Inflammatory macrophage (primary cell): ENCODE results near the gene VEGFC.

Experiments used
- DNase-seq, 2 donors: peaks; one replicate each; pipeline ENCODE4 v3.0.0-alpha.2; 2020 to 2022

Gene VEGFC

GRCh38 chr4:176675810-176676209 is 116.9 kb downstream of the VEGFC start:
- no peak for DNase-seq

DNA sequence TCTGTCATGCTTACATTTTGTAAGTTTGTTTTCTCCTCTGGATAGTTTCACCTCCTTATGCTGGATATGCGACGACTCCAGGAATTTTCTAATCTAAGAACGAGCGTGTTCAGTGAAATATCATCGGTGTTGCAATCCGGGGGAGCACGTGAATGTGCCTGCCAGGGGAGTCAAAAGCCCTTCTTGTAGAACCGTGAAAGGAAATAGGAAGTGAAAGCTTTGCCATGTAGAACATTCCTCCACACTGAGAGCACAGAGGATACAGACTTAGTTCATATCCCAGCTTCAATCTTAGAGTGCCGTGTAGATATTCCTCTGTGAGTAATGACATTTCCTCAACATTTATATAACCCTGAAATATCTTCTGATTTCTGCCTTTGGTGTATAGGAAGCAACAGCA is 121.2 kb downstream of the VEGFC start:
- DNase-seq, result no peak

DNA sequence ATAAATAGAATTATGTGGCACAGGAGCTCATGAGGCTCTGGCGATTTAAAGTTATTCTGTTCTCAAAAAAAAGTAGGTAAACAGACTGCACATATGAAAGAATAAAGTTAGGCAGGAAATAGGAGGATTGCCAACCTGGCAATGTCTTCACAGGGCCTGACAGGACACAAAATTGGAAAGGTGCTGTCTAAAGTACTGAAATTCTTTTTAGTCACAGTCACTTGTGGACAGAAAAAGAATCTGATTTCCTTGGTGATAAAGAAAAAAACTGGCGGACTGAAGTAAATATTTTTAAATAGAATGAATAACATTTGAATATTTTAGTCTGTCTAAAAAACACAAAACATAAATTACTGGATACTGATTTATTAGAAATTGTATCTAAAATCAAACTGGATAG is 124.4 kb downstream of the VEGFC start:
- no peak for DNase-seq

- no peak for DNase-seq
Observed at GRCh38 chr4:176664964-176665363, 127.8 kb downstream of the VEGFC start.

DNA sequence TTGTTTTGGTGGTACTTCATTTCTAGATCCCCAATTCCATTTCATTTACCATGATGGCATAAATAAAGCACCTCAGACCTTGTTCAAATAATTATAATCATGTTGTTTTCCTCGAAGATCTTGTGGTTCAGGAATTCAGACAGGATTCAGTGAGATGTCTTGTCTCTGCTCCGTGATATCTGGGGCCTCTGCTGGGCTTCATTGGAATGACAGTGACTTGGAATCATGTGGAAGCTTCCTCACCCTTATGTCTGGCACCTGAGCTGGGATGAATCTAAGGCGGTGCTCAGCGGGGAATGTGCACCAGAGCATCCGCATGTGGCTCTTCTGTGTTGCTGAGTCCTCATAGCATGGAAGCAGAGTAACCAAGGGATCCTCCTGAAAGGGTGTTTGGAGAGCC is 132.2 kb downstream of the VEGFC start:
- DNase-seq, result no peak

- DNase-seq, result no peak
Observed at GRCh38 chr4:176656108-176656507, 136.6 kb downstream of the VEGFC start.

GRCh38 chr4:176654565-176655216 is 138.0 kb downstream of the VEGFC start:
- DNase-seq, result no peak

DNA sequence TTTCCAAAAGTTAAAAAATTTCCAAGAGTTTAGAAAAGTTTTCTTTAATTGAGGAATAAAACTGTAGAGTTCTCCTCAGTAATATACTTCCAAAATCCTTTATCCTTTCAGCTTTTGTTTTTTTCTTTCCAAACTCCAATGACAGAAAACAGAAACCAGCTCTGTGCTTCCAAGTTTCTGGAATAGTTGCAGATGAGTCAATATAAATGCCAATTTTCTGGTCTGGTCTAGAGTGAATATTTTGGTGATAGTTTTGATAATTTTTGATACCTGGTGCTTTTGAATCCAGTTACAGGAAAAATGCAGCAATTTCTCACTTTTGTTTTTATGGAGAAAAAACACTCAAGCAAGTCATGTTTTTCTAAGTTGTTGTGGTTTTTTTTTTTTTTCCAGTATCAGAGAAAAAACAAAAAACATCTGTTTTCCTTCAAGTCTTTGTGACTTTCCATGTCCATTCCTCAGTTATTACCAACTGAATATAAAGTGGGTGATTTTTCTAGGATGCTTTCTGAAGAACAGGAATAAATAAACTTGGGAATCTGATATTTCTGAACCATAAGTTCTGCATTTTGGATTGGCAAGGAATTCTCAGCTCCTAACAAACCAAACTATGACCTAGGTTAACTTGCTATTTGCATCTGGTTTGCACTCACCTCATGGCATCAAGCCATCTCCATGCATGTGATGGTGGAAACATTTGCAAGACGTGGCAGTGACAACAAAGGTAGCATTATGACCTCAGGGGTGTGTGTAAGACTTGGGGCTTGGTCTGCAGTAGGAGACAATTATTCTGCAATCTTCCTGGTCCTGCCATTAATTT is 139.1 kb downstream of the VEGFC start:
- no peak for DNase-seq

- DNase-seq, result no peak
Observed at GRCh38 chr4:176646311-176646710, 146.4 kb downstream of the VEGFC start.

DNA sequence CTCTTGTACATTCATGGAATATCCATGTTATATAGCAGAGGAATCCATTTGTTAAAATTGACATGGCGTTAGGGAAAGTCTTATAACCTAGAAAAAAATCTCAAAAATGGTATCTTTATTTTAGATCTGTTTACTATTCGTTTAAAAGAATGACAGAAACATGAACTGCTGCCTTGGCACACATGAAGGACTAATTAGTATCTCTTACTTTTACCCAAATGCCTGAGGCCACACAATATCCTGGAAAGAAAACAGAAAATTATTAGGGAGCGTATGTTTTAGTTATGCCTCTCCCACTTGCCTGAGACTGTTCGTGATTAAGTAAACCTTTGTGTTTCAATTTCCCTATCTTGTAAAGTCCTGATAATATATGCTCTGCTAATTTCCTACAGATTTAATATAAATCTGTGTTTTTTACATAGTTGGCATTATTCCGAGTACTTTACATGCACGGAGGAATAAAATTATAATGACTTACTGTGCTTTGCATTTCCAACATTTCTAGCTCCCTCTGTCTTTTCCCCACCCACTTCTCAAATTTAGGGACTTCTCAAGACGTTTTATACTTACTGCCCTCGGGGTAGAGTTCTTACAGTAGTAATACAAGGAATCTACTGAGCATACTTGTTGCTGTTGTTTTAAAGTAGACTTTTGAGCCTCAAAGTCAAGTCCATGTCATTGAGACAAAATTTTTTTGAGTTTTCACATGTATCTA is 147.3 kb downstream of the VEGFC start:
- no peak for DNase-seq

- no peak for DNase-seq
Observed at GRCh38 chr4:176642472-176642871, 150.2 kb downstream of the VEGFC start.

GRCh38 chr4:176641237-176641636 is 151.5 kb downstream of the VEGFC start:
- DNase-seq, result no peak

- DNase-seq, result no peak
Observed at GRCh38 chr4:176638992-176639391, 153.7 kb downstream of the VEGFC start.

DNA sequence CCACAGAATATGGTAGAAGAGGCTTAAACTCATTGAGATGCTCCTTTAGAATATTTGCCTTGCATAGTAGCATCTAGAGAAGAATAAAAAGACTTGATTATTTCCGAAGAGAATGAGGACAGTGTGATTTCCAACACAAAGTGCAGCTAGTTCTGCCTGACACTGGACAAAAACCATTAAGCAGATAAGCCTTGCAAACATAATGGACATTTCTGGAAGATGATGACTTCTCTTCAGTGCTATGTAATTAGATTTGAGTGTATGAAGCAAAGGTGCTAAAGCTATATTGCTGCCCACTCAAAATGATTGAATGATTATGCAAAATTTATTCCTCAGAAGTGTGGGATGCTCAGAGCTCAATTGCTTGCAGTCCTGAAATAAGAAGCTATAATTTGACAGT is 156.4 kb downstream of the VEGFC start:
- DNase-seq, result no peak

- DNase-seq, result no peak
Observed at GRCh38 chr4:176635372-176636261, 157.1 kb downstream of the VEGFC start.
